ENCODE measurements around the gene TGM5. TPM values are rescaled to one million over a fixed set of nuclear protein-coding genes. Genes with fewer than 3 reads are reported as not detected.
"Not testable (repeated sequence)": the region's sequence is repeated elsewhere in the genome, so short reads cannot be mapped to it uniquely, and the experiment has no call there.

Gene TGM5
- polyA plus RNA-seq, 1 experiment = not detected

- POLR2A ChIA-PET = no interaction called here
- DNase-seq (ENCODE audit: low read depth) = no peak
- Histone ChIP-seq H3K36me3 (ENCODE audit: control insufficient read depth, insufficient read depth, low read length) (no peaks in the 10 kb centered on the region), H3K27me3 (ENCODE audit: control insufficient read depth, insufficient read depth, low read length) (peaks cover 11% of the 10 kb centered on the region), H3K4me3 (ENCODE audit: low read depth, low read length) (no peak overlapping the region)
- CTCF ChIA-PET = interaction anchor here (0.7 to 2.2 kb wide), 6 partner anchors 8 to 53 kb away, joined by 3 to 10 read pairs (median 3); partner anchors contain the start of gene TGM5
- TF ChIP-seq CTCF (IDR thresholded peaks at IDR 0.05; ENCODE audit: insufficient read depth, low read depth, low read length) = no peak
These were observed 34.3 kb downstream of the TGM5 start for GRCh38 chr15:43232289-43232874.

GRCh38 chr15:43230640-43231115 is 36.0 kb downstream of the TGM5 start:
- Histone ChIP-seq H3K4me3 (ENCODE audit: low read depth, low read length) (no peak overlapping the region), H3K36me3 (ENCODE audit: control insufficient read depth, insufficient read depth, low read length) (no peaks in the 10 kb centered on the region), H3K27me3 (ENCODE audit: control insufficient read depth, insufficient read depth, low read length) (peaks cover 11% of the 10 kb centered on the region)
- no peak for TF ChIP-seq CTCF (IDR thresholded peaks at IDR 0.05; ENCODE audit: insufficient read depth, low read depth, low read length)
- POLR2A ChIA-PET = no interaction called here
- no peak for DNase-seq (ENCODE audit: low read depth)
- CTCF ChIA-PET = interaction anchor here (1.0 to 3.8 kb wide), 5 partner anchors 11 to 55 kb away, joined by 3 to 28 read pairs (median 7); partner anchors contain the start of gene TGM5

GRCh38 chr15:43229977-43230376 is 36.8 kb downstream of the TGM5 start:
- no peaks in the 10 kb centered on the region for H3K36me3 ChIP-seq (ENCODE audit: control insufficient read depth, insufficient read depth, low read length)
- no peak for DNase-seq (ENCODE audit: low read depth)
- H3K4me3 ChIP-seq (ENCODE audit: low read depth, low read length) = no peak overlapping the region
- peaks cover 8% of the 10 kb centered on the region for H3K27me3 ChIP-seq (ENCODE audit: control insufficient read depth, insufficient read depth, low read length)
- TF ChIP-seq CTCF (IDR thresholded peaks at IDR 0.05; ENCODE audit: insufficient read depth, low read depth, low read length) = no peak
- POLR2A ChIA-PET = no interaction called here
- CTCF ChIA-PET = interaction anchor here (2.3 to 3.8 kb wide), 3 partner anchors 12 to 56 kb away, joined by 11 to 28 read pairs (median 11); no protein-coding TSS in a partner anchor

GRCh38 chr15:43226436-43227305 is 40.1 kb downstream of the TGM5 start:
- Histone ChIP-seq H3K27me3 (ENCODE audit: control insufficient read depth, insufficient read depth, low read length) (peaks cover 8% of the 10 kb centered on the region), H3K36me3 (ENCODE audit: control insufficient read depth, insufficient read depth, low read length) (no peaks in the 10 kb centered on the region), H3K4me3 (ENCODE audit: low read depth, low read length) (no peak overlapping the region)
- CTCF ChIA-PET = interaction anchor here (1.0 to 3.5 kb wide), 14 partner anchors 8 to 58 kb away, joined by 3 to 127 read pairs (median 8); partner anchors contain the start of gene TGM5
- no peak for DNase-seq (ENCODE audit: low read depth)
- no peak for TF ChIP-seq CTCF (IDR thresholded peaks at IDR 0.05; ENCODE audit: insufficient read depth, low read depth, low read length)
- POLR2A ChIA-PET = no interaction called here

- CTCF ChIA-PET = interaction anchor here (0.8 to 3.5 kb wide), 26 partner anchors 9 to 91 kb away, joined by 3 to 127 read pairs (median 6); partner anchors contain the start of gene TGM5
- DNase-seq (ENCODE audit: low read depth); H3K27me3 ChIP-seq (ENCODE audit: control insufficient read depth, insufficient read depth, low read length); POLR2A ChIA-PET; H3K4me3 ChIP-seq (ENCODE audit: low read depth, low read length); H3K36me3 ChIP-seq (ENCODE audit: control insufficient read depth, insufficient read depth, low read length): not testable (repeated sequence)
These were observed 40.8 kb downstream of the TGM5 start for GRCh38 chr15:43225950-43226255.
